Trophoblast cell (in vitro differentiated cells and primary cell): ENCODE results near the gene MYO1E.

Experiments used
- DNase-seq, 2 donors: peaks; one replicate each; pipeline ENCODE4 v3.0.0-alpha.2; 2016
- H2AFZ ChIP-seq: 2 replicates; pipeline ENCODE4 v1.6.1; 2013; ENCODE audit warnings: low read length, moderate library complexity, mild to moderate bottlenecking; ENCODE audit not compliant: insufficient read depth, poor library complexity
- H2AK5ac ChIP-seq: 2 replicates; pipeline ENCODE4 v1.6.1; 2013; ENCODE audit warnings: mild to moderate bottlenecking, low read length
- H2BK120ac ChIP-seq: 2 replicates; pipeline ENCODE4 v1.6.1; 2013; ENCODE audit warnings: low read length, mild to moderate bottlenecking, moderate library complexity; ENCODE audit not compliant: insufficient read depth, poor library complexity
- H2BK12ac ChIP-seq: 2 replicates; pipeline ENCODE4 v1.6.1; 2013; ENCODE audit warnings: mild to moderate bottlenecking, low read length, moderate library complexity
- H2BK5ac ChIP-seq: 2 replicates; pipeline ENCODE4 v1.6.1; 2013; ENCODE audit warnings: low read length, low read depth, moderate library complexity, mild to moderate bottlenecking; ENCODE audit not compliant: poor library complexity
- H3K14ac ChIP-seq: 2 replicates; pipeline ENCODE4 v1.6.1; 2013; ENCODE audit warnings: mild to moderate bottlenecking, low read length
- H3K18ac ChIP-seq: 2 replicates; pipeline ENCODE4 v1.6.1; 2013; ENCODE audit warnings: mild to moderate bottlenecking, low read length
- H3K23ac ChIP-seq: 2 replicates; pipeline ENCODE4 v1.6.1; 2013; ENCODE audit warnings: low read length
- H3K27ac ChIP-seq: 2 replicates; pipeline ENCODE4 v1.5.1; 2013; ENCODE audit warnings: low read depth, mild to moderate bottlenecking, inconsistent platforms, low read length, moderate library complexity
- H3K27me3 ChIP-seq: 2 replicates; pipeline ENCODE4 v1.6.1; 2013; ENCODE audit warnings: inconsistent platforms, mild to moderate bottlenecking, low read length, moderate library complexity; ENCODE audit not compliant: insufficient read depth
- H3K36me3 ChIP-seq, 2 experiments: 1 replicate in 1 of 2; 2 replicates in 1 of 2; pipeline ENCODE4 v1.6.1; 2013; ENCODE audit warnings: low read length in 2 of 2, mild to moderate bottlenecking in 2 of 2, moderate library complexity in 1 of 2; ENCODE audit not compliant: insufficient read depth in 2 of 2, control insufficient read depth in 1 of 2
- H3K4ac ChIP-seq: 2 replicates; pipeline ENCODE4 v1.6.1; 2013; ENCODE audit warnings: low read depth, mild to moderate bottlenecking, low read length, moderate library complexity
- H3K4me1 ChIP-seq, 2 experiments: 1 replicate in 1 of 2; 2 replicates in 1 of 2; pipeline ENCODE4 v1.6.1; 2013; ENCODE audit warnings: low read length in 2 of 2, mild to moderate bottlenecking in 2 of 2, moderate library complexity in 1 of 2; ENCODE audit not compliant: insufficient read depth in 2 of 2, control insufficient read depth in 1 of 2
- H3K4me2 ChIP-seq: 2 replicates; pipeline ENCODE4 v1.6.1; 2013; ENCODE audit warnings: inconsistent platforms, mild to moderate bottlenecking, low read length, moderate library complexity
- H3K4me3 ChIP-seq: 2 replicates; pipeline ENCODE4 v1.5.1; 2013; ENCODE audit warnings: mild to moderate bottlenecking, low read depth, low read length, inconsistent platforms
- H3K79me1 ChIP-seq: one replicate; pipeline ENCODE4 v1.6.1; 2013; ENCODE audit warnings: low read length
- H3K79me2 ChIP-seq: 2 replicates; pipeline ENCODE4 v1.6.1; 2013; ENCODE audit warnings: low read length, mild to moderate bottlenecking; ENCODE audit not compliant: control insufficient read depth, insufficient read depth, poor library complexity
- H3K9ac ChIP-seq: 2 replicates; pipeline ENCODE4 v1.6.1; 2013; ENCODE audit warnings: mild to moderate bottlenecking, low read length
- H3K9me3 ChIP-seq: 2 replicates; pipeline ENCODE4 v1.6.1; 2013; ENCODE audit warnings: low read depth, mild to moderate bottlenecking, control low read depth, inconsistent platforms, low read length; ENCODE audit not compliant: insufficient read depth
- H4K12ac ChIP-seq: 2 replicates; pipeline ENCODE4 v1.6.1; 2013; ENCODE audit warnings: low read depth, mild to moderate bottlenecking, low read length, moderate library complexity
- H4K8ac ChIP-seq: 2 replicates; pipeline ENCODE4 v1.6.1; 2013; ENCODE audit warnings: low read depth, mild to moderate bottlenecking, low read length, moderate library complexity
- H4K91ac ChIP-seq: one replicate; pipeline ENCODE4 v1.6.1; 2013; ENCODE audit warnings: low read depth, mild to moderate bottlenecking, low read length, moderate library complexity
- WGBS: extraction: QIAGEN DNeasy Blood & Tissue Kit; methylation state at CpG from one replicate; pipeline ENCODE4 v1.1.7; 2013; ENCODE audit warnings: missing lambda C conversion rate; ENCODE audit not compliant: insufficient read length, insufficient coverage; ENCODE audit errors: extremely low coverage; 5-methylcytosine and 5-hydroxymethylcytosine counted together

MYO1E gene

DNA sequence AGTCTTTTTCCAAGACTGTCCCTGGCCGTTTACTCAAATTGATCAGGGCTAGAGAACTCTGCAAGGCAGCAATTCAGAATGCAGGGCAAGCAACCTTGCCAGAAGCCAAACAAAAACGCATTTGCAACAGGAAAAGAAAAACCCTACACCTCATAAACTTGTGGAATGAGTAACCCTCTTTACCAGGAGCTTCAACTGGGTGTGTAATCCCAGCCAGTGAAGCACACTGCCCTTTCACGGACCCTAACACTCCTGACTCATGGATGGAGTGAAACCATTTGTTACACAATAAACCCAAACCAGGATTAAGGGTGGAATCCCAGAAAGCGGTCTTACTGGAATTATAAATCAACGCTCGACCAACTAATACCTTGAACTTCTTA, 180.8 kb downstream of the MYO1E start:
- Histone ChIP-seq H3K23ac (no peak overlapping the region), H2BK12ac (no peak overlapping the region), H4K8ac (no peak overlapping the region), H4K91ac (no peak overlapping the region), H3K4me1 (no peaks in the 10 kb centered on the region), H3K18ac (no peak overlapping the region), H3K79me1 (no peaks in the 10 kb centered on the region), H3K14ac (no peak overlapping the region), H4K12ac (no peak overlapping the region), H2BK5ac (no peak overlapping the region), H3K9ac (no peak overlapping the region), H3K27me3 (no peaks in the 10 kb centered on the region), H3K9me3 (no peaks in the 10 kb centered on the region), H3K27ac (no peak overlapping the region), H3K79me2 (no peaks in the 10 kb centered on the region), H3K4me2 (no peak overlapping the region), H3K4ac (no peak overlapping the region), H3K36me3 (peaks cover 5 to 16% of the 10 kb centered on the region in 2 experiments), H2AK5ac (no peak overlapping the region), H2BK120ac (no peak overlapping the region), H2AFZ (no peak overlapping the region), H3K4me3 (no peak overlapping the region)
- DNase-seq, result no peak
- WGBS, result no CpG with 5 or more reads among the region's 6 CpGs

DNA sequence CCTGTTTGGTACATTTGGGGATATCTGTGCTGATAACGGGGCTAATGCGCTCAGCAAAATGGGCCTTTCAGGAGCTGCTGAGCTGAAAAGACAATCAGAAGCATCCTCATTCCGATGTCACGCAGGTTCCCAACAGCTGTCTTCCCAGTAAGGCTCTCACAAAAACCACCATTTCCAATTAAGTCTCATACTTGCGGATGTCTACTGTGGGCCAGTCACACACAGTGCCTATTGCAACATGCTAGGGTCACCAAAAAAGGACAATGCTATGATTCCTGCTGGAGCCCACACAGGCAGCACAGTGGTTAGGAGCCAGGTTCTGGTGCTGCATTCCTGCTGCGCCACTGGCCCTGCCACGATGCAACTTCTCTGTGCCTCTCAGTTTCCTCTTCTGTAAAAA, 182.4 kb downstream of the MYO1E start:
- Histone ChIP-seq H4K8ac (no peak overlapping the region), H3K9ac (no peak overlapping the region), H3K27me3 (no peaks in the 10 kb centered on the region), H3K18ac (no peak overlapping the region), H3K4me3 (no peak overlapping the region), H4K91ac (no peak overlapping the region), H3K27ac (no peak overlapping the region), H3K4me2 (no peak overlapping the region), H2BK5ac (no peak overlapping the region), H2AK5ac (no peak overlapping the region), H3K4ac (no peak overlapping the region), H4K12ac (no peak overlapping the region), H3K79me1 (no peaks in the 10 kb centered on the region), H3K23ac (no peak overlapping the region), H3K4me1 (no peaks in the 10 kb centered on the region), H3K14ac (no peak overlapping the region), H3K9me3 (no peaks in the 10 kb centered on the region), H2AFZ (no peak overlapping the region), H3K79me2 (no peaks in the 10 kb centered on the region), H3K36me3 (peaks cover 4 to 15% of the 10 kb centered on the region in 2 experiments), H2BK120ac (no peak overlapping the region), H2BK12ac (no peak overlapping the region)
- DNase-seq, result no peak
- WGBS, result no CpG with 5 or more reads among the region's 7 CpGs

DNA sequence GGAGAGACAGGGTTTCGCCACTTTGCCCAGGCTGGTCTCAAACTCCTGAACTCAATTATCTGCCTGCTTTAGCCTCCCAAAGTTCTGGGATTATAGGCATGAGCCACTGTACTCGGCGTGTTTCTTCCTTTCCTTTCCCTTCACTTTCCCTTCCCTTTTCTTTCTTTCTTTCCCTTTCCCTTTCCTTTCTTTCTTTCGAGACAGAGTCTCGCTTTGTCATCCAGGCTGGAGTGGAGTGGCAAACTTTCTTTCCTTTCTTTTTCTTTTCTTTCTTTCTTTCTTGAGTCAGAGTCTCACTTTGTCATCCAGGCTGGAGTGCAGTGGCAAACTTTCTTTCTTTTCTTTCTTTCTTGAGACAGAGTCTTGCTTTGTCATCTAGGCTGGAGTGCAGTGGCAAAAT, 183.4 kb downstream of the MYO1E start:
- no peaks in the 10 kb centered on the region for H3K9me3 ChIP-seq
- H3K23ac ChIP-seq, result no peak overlapping the region
- no peak overlapping the region for H2BK12ac ChIP-seq
- H2AK5ac ChIP-seq, result no peak overlapping the region
- no peaks in the 10 kb centered on the region for H3K4me1 ChIP-seq
- H3K4ac ChIP-seq, result no peak overlapping the region
- H4K8ac ChIP-seq, result no peak overlapping the region
- H3K79me2 ChIP-seq, result no peaks in the 10 kb centered on the region
- H2BK5ac ChIP-seq, result no peak overlapping the region
- H3K27me3 ChIP-seq, result no peaks in the 10 kb centered on the region
- H3K18ac ChIP-seq, result no peak overlapping the region
- H3K4me2 ChIP-seq, result no peak overlapping the region
- no peak overlapping the region for H2BK120ac ChIP-seq
- no peak overlapping the region for H3K4me3 ChIP-seq
- H3K79me1 ChIP-seq, result no peaks in the 10 kb centered on the region
- H4K91ac ChIP-seq, result no peak overlapping the region
- H2AFZ ChIP-seq, result no peak overlapping the region
- no peak for DNase-seq
- H3K14ac ChIP-seq, result no peak overlapping the region
- H3K36me3 ChIP-seq, result peaks cover 2 to 6% of the 10 kb centered on the region in 2 experiments
- no peak overlapping the region for H3K9ac ChIP-seq
- H4K12ac ChIP-seq, result no peak overlapping the region
- H3K27ac ChIP-seq, result no peak overlapping the region
- whole genome bisulfite sequencing, result no CpG with 5 or more reads among the region's 5 CpGs

DNA sequence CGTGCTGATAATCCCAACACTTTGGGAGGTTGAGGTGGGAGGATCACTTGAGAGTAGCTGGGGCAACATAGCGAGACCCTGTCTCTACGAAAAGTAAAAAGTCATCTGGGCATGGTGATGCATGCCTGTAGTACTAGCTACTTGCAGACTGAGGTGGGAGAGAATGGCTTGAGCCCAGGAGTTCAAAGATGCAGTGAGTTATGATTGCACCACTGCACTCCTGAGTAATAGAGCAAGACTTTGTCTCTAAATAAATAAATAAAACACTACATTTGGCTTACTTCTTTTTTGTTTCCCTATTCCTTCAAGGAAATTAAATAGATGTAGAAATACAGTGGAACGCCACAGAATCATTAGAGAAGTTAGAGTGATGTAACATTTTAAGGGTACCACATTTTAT, 186.2 kb downstream of the MYO1E start:
- H2AFZ ChIP-seq, result no peak overlapping the region
- no peak overlapping the region for H3K14ac ChIP-seq
- H3K27ac ChIP-seq, result no peak overlapping the region
- no peak overlapping the region for H3K4me3 ChIP-seq
- H3K27me3 ChIP-seq, result no peaks in the 10 kb centered on the region
- no peak overlapping the region for H2BK5ac ChIP-seq
- no peak overlapping the region for H4K12ac ChIP-seq
- H3K4me1 ChIP-seq, result no peaks in the 10 kb centered on the region
- H3K9ac ChIP-seq, result no peak overlapping the region
- DNase-seq, result no peak
- H4K8ac ChIP-seq, result no peak overlapping the region
- H2BK120ac ChIP-seq, result no peak overlapping the region
- no CpG with 5 or more reads among the region's 4 CpGs for WGBS
- H2BK12ac ChIP-seq, result no peak overlapping the region
- no peaks in the 10 kb centered on the region for H3K79me1 ChIP-seq
- H3K23ac ChIP-seq, result no peak overlapping the region
- no peaks in the 10 kb centered on the region for H3K79me2 ChIP-seq
- H2AK5ac ChIP-seq, result no peak overlapping the region
- peaks cover 0 to 2% of the 10 kb centered on the region in 2 experiments for H3K36me3 ChIP-seq
- H3K4me2 ChIP-seq, result no peak overlapping the region
- H3K9me3 ChIP-seq, result no peaks in the 10 kb centered on the region
- H3K18ac ChIP-seq, result no peak overlapping the region
- H4K91ac ChIP-seq, result no peak overlapping the region
- H3K4ac ChIP-seq, result no peak overlapping the region
